ENCODE results near the gene SDF4.

The SDF4 gene

GRCh38 chr1:1212780-1213344 is 18.9 kb downstream of the SDF4 start:
- DNase-seq (ENCODE audit: low read depth), result no peak

- no peak for DNase-seq (ENCODE audit: low read depth)
Measured at GRCh38 chr1:1211541-1212441, 20.0 kb downstream of the SDF4 start.

- DNase-seq (ENCODE audit: low read depth), result no peak
Measured at GRCh38 chr1:1210726-1211540, 20.9 kb downstream of the SDF4 start.

GRCh38 chr1:1208713-1209433 is 22.9 kb downstream of the SDF4 start:
- no peak for DNase-seq (ENCODE audit: low read depth)

GRCh38 chr1:1207571-1207892 is 24.3 kb downstream of the SDF4 start:
- DNase-seq (ENCODE audit: low read depth), result no peak

GRCh38 chr1:1206966-1207531 is 24.8 kb downstream of the SDF4 start:
- DNase-seq (ENCODE audit: low read depth), result no peak

- DNase-seq (ENCODE audit: low read depth), result no peak
Measured at GRCh38 chr1:1206376-1206965, 25.3 kb downstream of the SDF4 start, which contains the start of gene TNFRSF18. TSS of gene TNFRSF18 (minus strand) at chr1:1206592. CDS start at chr1:1206571, 21 bp downstream.

- DNase-seq (ENCODE audit: low read depth), result no peak
Measured at GRCh38 chr1:1205769-1206375, 25.9 kb downstream of the SDF4 start.

GRCh38 chr1:1204998-1205768 is 26.6 kb downstream of the SDF4 start:
- DNase-seq (ENCODE audit: low read depth), result no peak

- DNase-seq (ENCODE audit: low read depth), result no peak
Measured at GRCh38 chr1:1204425-1204920, 27.3 kb downstream of the SDF4 start.

GRCh38 chr1:1203561-1204424 is 28.0 kb downstream of the SDF4 start:
- DNase-seq (ENCODE audit: low read depth), result no peak

GRCh38 chr1:1202831-1203560 is 28.8 kb downstream of the SDF4 start:
- no peak for DNase-seq (ENCODE audit: low read depth)

- DNase-seq (ENCODE audit: low read depth), result no peak
Measured at GRCh38 chr1:1200876-1201810, 30.7 kb downstream of the SDF4 start.

- no peak for DNase-seq (ENCODE audit: low read depth)
Measured at GRCh38 chr1:1199961-1200875, 31.6 kb downstream of the SDF4 start.

- DNase-seq (ENCODE audit: low read depth), result no peak
Measured at GRCh38 chr1:1199141-1199960, 32.5 kb downstream of the SDF4 start.
